CD4-positive, alpha-beta T cell (primary cell): ENCODE results near the gene ACAD9. TPM values are rescaled to one million over a fixed set of nuclear protein-coding genes. Genes with fewer than 3 reads are reported as not detected.

Experiments used
- ATAC-seq: fragments of 200-7000 bp; cut with Tn5 transposase; one replicate; pipeline ENCODE4 v1.10.0; 2022; ENCODE audit warnings: mild to moderate bottlenecking; ENCODE audit not compliant: poor library complexity
- CTCF ChIA-PET: fragments of 350-600 bp; sonication (Branson Sonifier 250); formaldehyde crosslinking; loops from one replicate; lab custom pipeline; 2021; ENCODE audit warnings: antibody characterized with exemption, inconsistent platforms; lab: Charles Lee
- POLR2A ChIA-PET: fragments of 350-600 bp; sonication (Branson Sonifier 250); formaldehyde crosslinking; loops from one replicate; lab custom pipeline; 2021; ENCODE audit warnings: antibody characterized with exemption, inconsistent platforms; lab: Charles Lee
- DNase-seq, 14 experiments: peaks; one replicate each; pipeline ENCODE4 v3.0.0-alpha.2; 2013 to 2020; ENCODE audit warnings: mixed read lengths in 2 of 14
- H3K27ac ChIP-seq, 2 donors: one replicate each; pipeline versions ENCODE4 v1.5.1 to v1.7.0; 2013; ENCODE audit warnings: low read length in 2 of 2, low read depth in 1 of 2, mild to moderate bottlenecking in 1 of 2
- H3K27me3 ChIP-seq, 2 experiments: 1 replicate in 1 of 2; 2 replicates in 1 of 2; pipeline versions ENCODE4 v1.6.1 to v1.7.0; 2013; ENCODE audit warnings: low read length in 2 of 2, control low read depth in 1 of 2, mild to moderate bottlenecking in 1 of 2, moderate library complexity in 1 of 2; ENCODE audit not compliant: insufficient read depth in 2 of 2, control insufficient read depth in 1 of 2
- H3K36me3 ChIP-seq: one replicate; pipeline ENCODE4 v1.6.1; 2013; ENCODE audit warnings: low read length, control low read depth; ENCODE audit not compliant: insufficient read depth
- H3K4me1 ChIP-seq: one replicate; pipeline ENCODE4 v1.6.1; 2013; ENCODE audit warnings: low read length, control low read depth; ENCODE audit not compliant: insufficient read depth
- H3K4me3 ChIP-seq: one replicate; pipeline ENCODE4 v1.5.1; 2013; ENCODE audit warnings: mild to moderate bottlenecking, low read length, moderate library complexity
- H3K9me3 ChIP-seq, 2 experiments: 1 replicate in 1 of 2; 2 replicates in 1 of 2; pipeline versions ENCODE4 v1.6.1 to v1.7.0; 2013; ENCODE audit warnings: low read length in 2 of 2, mild to moderate bottlenecking in 2 of 2, control low read depth in 1 of 2, moderate library complexity in 1 of 2; ENCODE audit not compliant: control insufficient read depth in 1 of 2, insufficient read depth in 1 of 2
- H3K27ac Mint-ChIP-seq: one replicate; pipeline ENCODE4 v1.8.0; 2020; ENCODE audit warnings: mixed read lengths
- H3K27me3 Mint-ChIP-seq: one replicate; pipeline ENCODE4 v1.8.0; 2021; ENCODE audit warnings: mixed read lengths
- H3K36me3 Mint-ChIP-seq: one replicate; pipeline ENCODE4 v1.8.0; 2021; ENCODE audit warnings: low read depth, mixed read lengths
- H3K4me1 Mint-ChIP-seq: one replicate; pipeline ENCODE4 v1.8.0; 2021; ENCODE audit warnings: low read depth, mixed read lengths
- H3K4me3 Mint-ChIP-seq: one replicate; pipeline ENCODE4 v1.8.0; 2020; ENCODE audit warnings: mild to moderate bottlenecking, mixed read lengths
- H3K9me3 Mint-ChIP-seq: one replicate; pipeline ENCODE4 v1.8.0; 2020; ENCODE audit warnings: mixed read lengths
- intact Hi-C, 2 experiments: fragments of 100-400 bp; cut with DNase I in 1 of 2; cut with micrococcal nuclease in 1 of 2; formaldehyde crosslinking; loops; one replicate each; pipeline versions ENCODE4 v1.15.1 to v1.9.0; 2023 to 2025; cut with DNase I, micrococcal nuclease
- total RNA-seq, 174 experiments: library from RNA in 2 of 174; stranded (reverse) in 2 of 174; gene quantifications; one replicate each; pipeline ENCODE4 v1.2.3 and lab custom pipeline; 2021 to 2026
- TF ChIP-seq, protein P1 (sequence below): fragments of 200-600 bp; IDR thresholded peaks from one replicate; pipeline ENCODE4 v1.8.0; 2022; ENCODE audit warnings: antibody characterized with exemption, mild to moderate bottlenecking

Gene ACAD9
- total RNA-seq, 2 experiments from 2014 or later, result 64.8 to 71.6 TPM

DNA sequence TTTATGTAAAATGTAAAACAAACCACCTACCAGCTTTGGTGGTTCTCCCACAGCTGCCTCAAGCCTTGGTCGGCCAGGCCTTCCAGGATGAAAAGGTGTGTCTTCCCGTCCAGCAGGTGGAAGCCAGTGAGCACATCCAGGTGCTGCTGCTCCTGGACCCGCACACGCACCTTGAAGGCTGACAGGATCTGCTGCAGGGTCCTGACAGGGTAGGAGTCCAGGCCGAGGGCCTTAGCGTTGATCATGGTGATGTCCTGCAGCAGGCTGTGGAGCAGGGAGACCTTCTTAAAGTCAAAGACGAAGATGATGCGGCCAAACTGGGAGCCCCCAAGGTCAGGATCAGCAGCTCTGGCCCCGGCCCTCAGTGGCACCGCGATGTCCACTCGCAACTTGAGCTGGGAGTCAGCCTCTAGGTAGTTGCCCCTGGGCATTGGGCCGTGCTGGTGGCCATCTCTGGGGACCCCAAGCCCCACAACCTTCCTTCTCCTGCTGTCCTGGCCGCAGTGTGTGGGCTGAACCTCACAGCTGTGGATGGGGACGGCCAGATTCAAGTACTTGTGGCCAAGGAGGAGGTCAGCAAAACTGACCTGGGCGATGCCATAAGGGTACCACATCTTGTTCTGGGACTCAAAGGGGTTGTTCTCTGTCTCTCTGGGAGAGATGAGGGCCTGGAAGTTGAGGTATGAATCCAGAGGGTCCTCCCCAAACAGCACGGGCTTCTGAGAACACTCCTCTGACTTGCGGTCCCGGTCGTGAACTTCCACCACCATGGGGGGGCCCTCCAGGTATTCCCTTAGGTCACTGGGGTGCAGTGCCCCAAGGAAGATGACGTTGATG is 65.8 kb downstream of the ACAD9 start:
- Mint-ChIP-seq H3K27ac (no peak overlapping the region), H3K4me3 (no peak overlapping the region), H3K36me3 (no peaks in the 10 kb centered on the region), H3K27me3 (peaks cover 9% of the 10 kb centered on the region), H3K9me3 (no peaks in the 10 kb centered on the region), H3K4me1 (no peaks in the 10 kb centered on the region)
- H3K9me3 ChIP-seq, result no peaks in the 10 kb centered on the region
- intact Hi-C loops, result no loop called here
- H3K27me3 ChIP-seq, result no peaks in the 10 kb centered on the region
- H3K27ac ChIP-seq, result no peak overlapping the region
- ChIA-PET CTCF (no interaction called here), POLR2A (no interaction called here)
- H3K36me3 ChIP-seq, result no peaks in the 10 kb centered on the region
- DNase-seq, result no peak
- TF ChIP-seq, protein P1, sequence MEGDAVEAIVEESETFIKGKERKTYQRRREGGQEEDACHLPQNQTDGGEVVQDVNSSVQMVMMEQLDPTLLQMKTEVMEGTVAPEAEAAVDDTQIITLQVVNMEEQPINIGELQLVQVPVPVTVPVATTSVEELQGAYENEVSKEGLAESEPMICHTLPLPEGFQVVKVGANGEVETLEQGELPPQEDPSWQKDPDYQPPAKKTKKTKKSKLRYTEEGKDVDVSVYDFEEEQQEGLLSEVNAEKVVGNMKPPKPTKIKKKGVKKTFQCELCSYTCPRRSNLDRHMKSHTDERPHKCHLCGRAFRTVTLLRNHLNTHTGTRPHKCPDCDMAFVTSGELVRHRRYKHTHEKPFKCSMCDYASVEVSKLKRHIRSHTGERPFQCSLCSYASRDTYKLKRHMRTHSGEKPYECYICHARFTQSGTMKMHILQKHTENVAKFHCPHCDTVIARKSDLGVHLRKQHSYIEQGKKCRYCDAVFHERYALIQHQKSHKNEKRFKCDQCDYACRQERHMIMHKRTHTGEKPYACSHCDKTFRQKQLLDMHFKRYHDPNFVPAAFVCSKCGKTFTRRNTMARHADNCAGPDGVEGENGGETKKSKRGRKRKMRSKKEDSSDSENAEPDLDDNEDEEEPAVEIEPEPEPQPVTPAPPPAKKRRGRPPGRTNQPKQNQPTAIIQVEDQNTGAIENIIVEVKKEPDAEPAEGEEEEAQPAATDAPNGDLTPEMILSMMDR, result no peak
- no peaks in the 10 kb centered on the region for H3K4me1 ChIP-seq
- no peak overlapping the region for H3K4me3 ChIP-seq
- no peak for ATAC-seq

DNA sequence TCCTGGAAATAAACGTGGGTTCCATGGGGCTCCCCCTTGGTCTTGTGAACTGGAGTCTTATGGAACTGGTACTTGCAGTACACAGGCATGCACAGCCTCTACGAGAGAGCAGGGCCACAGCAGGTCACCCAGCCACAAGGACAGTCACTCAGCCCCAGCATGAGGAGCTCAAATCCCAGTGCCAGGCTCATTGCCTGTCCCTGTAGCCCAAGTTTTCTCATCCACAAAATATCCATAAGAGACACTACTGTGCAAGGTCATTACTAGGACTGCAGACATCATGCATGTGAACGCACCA is 66.4 kb downstream of the ACAD9 start:
- TF ChIP-seq, protein P1, result no peak
- ATAC-seq, result no peak
- H3K9me3 Mint-ChIP-seq, result no peaks in the 10 kb centered on the region
- no peaks in the 10 kb centered on the region for H3K4me1 Mint-ChIP-seq
- no peaks in the 10 kb centered on the region for H3K4me1 ChIP-seq
- H3K27me3 Mint-ChIP-seq, result peaks cover 9% of the 10 kb centered on the region
- no peak for DNase-seq
- H3K27ac ChIP-seq, result no peak overlapping the region
- no peaks in the 10 kb centered on the region for H3K9me3 ChIP-seq
- H3K27me3 ChIP-seq, result no peaks in the 10 kb centered on the region
- no peak overlapping the region for H3K4me3 ChIP-seq
- no peaks in the 10 kb centered on the region for H3K36me3 ChIP-seq
- CTCF ChIA-PET, result no interaction called here
- no peak overlapping the region for H3K27ac Mint-ChIP-seq
- H3K36me3 Mint-ChIP-seq, result no peaks in the 10 kb centered on the region
- intact Hi-C loops, result no loop called here
- POLR2A ChIA-PET, result no interaction called here
- H3K4me3 Mint-ChIP-seq, result no peak overlapping the region

DNA sequence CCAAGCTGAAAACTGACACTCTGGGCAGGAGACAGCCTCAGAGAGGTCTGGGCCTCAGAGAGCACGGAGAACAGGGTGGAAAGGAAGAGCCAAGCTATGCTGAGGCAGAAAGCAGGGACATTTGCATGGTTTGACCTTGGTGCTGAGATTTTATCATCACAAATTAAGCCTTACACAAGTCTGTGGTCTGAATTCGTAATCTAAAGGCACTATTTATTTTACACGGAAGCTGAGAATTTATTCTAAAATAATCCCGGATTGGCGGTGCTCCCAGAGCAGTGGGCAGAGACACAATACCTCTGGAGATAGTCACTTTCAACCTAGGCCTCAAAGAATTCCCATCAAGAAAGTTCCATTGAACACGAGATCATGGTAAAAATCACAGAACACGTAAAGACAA is 67.0 kb downstream of the ACAD9 start:
- no peaks in the 10 kb centered on the region for H3K4me1 Mint-ChIP-seq
- Histone ChIP-seq H3K36me3 (no peaks in the 10 kb centered on the region), H3K4me1 (no peaks in the 10 kb centered on the region), H3K4me3 (no peak overlapping the region), H3K27me3 (no peaks in the 10 kb centered on the region), H3K27ac (no peak overlapping the region), H3K9me3 (no peaks in the 10 kb centered on the region)
- H3K9me3 Mint-ChIP-seq, result no peaks in the 10 kb centered on the region
- TF ChIP-seq, protein P1, result no peak
- H3K27me3 Mint-ChIP-seq, result peaks cover 9% of the 10 kb centered on the region
- no peaks in the 10 kb centered on the region for H3K36me3 Mint-ChIP-seq
- ChIA-PET POLR2A (no interaction called here), CTCF (no interaction called here)
- H3K4me3 Mint-ChIP-seq, result no peak overlapping the region
- H3K27ac Mint-ChIP-seq, result no peak overlapping the region
- DNase-seq (no peak), ATAC-seq (no peak)
- intact Hi-C loops, result no loop called here
